KMS-11 (cell line): ENCODE data around the gene PTRHD1.
"Not testable (repeated sequence)": the region's sequence is repeated elsewhere in the genome, so short reads cannot be mapped to it uniquely, and the experiment has no call there.

Experiments
- H2AFZ ChIP-seq: fragments of 200-600 bp; sonication (generic); 2 replicates; pipeline ENCODE4 v1.6.1; 2016; ENCODE audit warnings: antibody characterized with exemption, mixed run types, low read depth
- H3K27ac ChIP-seq: fragments of 200-600 bp; sonication (generic); 2 replicates; pipeline ENCODE4 v1.6.1; 2016; ENCODE audit warnings: mild to moderate bottlenecking, mixed run types
- H3K27me3 ChIP-seq: fragments of 200-600 bp; sonication (generic); 2 replicates; pipeline ENCODE4 v1.6.1; 2017; ENCODE audit warnings: mild to moderate bottlenecking, low read depth, mixed run types, moderate library complexity; ENCODE audit not compliant: insufficient read depth
- H3K36me3 ChIP-seq: fragments of 200-600 bp; sonication (generic); 2 replicates; pipeline ENCODE4 v1.6.1; 2017; ENCODE audit warnings: mild to moderate bottlenecking, mixed run types; ENCODE audit not compliant: insufficient read depth
- H3K4me1 ChIP-seq: fragments of 200-600 bp; sonication (generic); 2 replicates; pipeline ENCODE4 v1.6.1; 2016; ENCODE audit warnings: mild to moderate bottlenecking, low read depth, mixed run types; ENCODE audit not compliant: poor library complexity, severe bottlenecking
- H3K4me2 ChIP-seq: fragments of 200-600 bp; sonication (generic); 2 replicates; pipeline ENCODE4 v1.7.0; 2016; ENCODE audit warnings: mild to moderate bottlenecking, mixed run types
- H3K4me3 ChIP-seq: fragments of 200-600 bp; sonication (generic); IDR thresholded peaks from 2 replicates; pipeline ENCODE4 v1.6.1; 2017; ENCODE audit warnings: low read depth, low read length, mixed read lengths; ENCODE audit not compliant: insufficient read depth
- H3K79me2 ChIP-seq: fragments of 200-600 bp; sonication (generic); 2 replicates; pipeline ENCODE4 v1.6.1; 2016; ENCODE audit warnings: low read depth, mixed run types; ENCODE audit not compliant: insufficient read depth
- H3K9ac ChIP-seq: fragments of 200-600 bp; sonication (generic); 2 replicates; pipeline ENCODE4 v1.6.1; 2016; ENCODE audit warnings: mild to moderate bottlenecking, mixed run types
- H4K20me1 ChIP-seq: fragments of 200-600 bp; sonication (generic); 2 replicates; pipeline ENCODE4 v1.6.1; 2016; ENCODE audit warnings: mild to moderate bottlenecking, mixed run types; ENCODE audit not compliant: insufficient read depth
- CTCF ChIP-seq: fragments of 200-600 bp; sonication (generic); conservative IDR thresholded peaks from 2 replicates; pipeline ENCODE4 v1.6.1; 2017; ENCODE audit warnings: low read depth, mild to moderate bottlenecking, antibody characterized with exemption, low read length, moderate library complexity, mixed read lengths

PTRHD1 gene

GRCh38 chr2:24836706-24837105 lies 43.5 kb upstream of the PTRHD1 start:
- Histone ChIP-seq H3K9ac (no peak overlapping the region), H3K4me2 (no peak overlapping the region), H3K4me3 (no peak overlapping the region), H3K79me2 (no peaks in the 10 kb centered on the region), H4K20me1 (no peaks in the 10 kb centered on the region), H3K27ac (no peak overlapping the region), H3K27me3 (no peaks in the 10 kb centered on the region), H2AFZ (no peak overlapping the region), H3K36me3 (no peaks in the 10 kb centered on the region), H3K4me1 (no peaks in the 10 kb centered on the region)
- no peak for TF ChIP-seq CTCF

GRCh38 chr2:24836206-24836605 lies 43.0 kb upstream of the PTRHD1 start:
- no peak overlapping the region for H3K4me2 ChIP-seq
- no peak overlapping the region for H3K4me3 ChIP-seq
- TF ChIP-seq CTCF = no peak
- no peaks in the 10 kb centered on the region for H3K27me3 ChIP-seq
- no peak overlapping the region for H3K27ac ChIP-seq
- H4K20me1 ChIP-seq = no peaks in the 10 kb centered on the region
- H3K36me3 ChIP-seq = no peaks in the 10 kb centered on the region
- no peak overlapping the region for H3K9ac ChIP-seq
- no peak overlapping the region for H2AFZ ChIP-seq
- H3K79me2 ChIP-seq = no peaks in the 10 kb centered on the region
- no peaks in the 10 kb centered on the region for H3K4me1 ChIP-seq

- not testable (repeated sequence) for H3K27me3 ChIP-seq, H4K20me1 ChIP-seq, H3K79me2 ChIP-seq, H2AFZ ChIP-seq, H3K4me1 ChIP-seq, H3K9ac ChIP-seq, H3K27ac ChIP-seq, H3K36me3 ChIP-seq, H3K4me2 ChIP-seq, H3K4me3 ChIP-seq
Observed at GRCh38 chr2:24835411-24835810, 42.2 kb upstream of the PTRHD1 start.

GRCh38 chr2:24834733-24835395 lies 41.7 kb upstream of the PTRHD1 start:
- H3K9ac ChIP-seq = no peak overlapping the region
- H3K36me3 ChIP-seq = no peaks in the 10 kb centered on the region
- TF ChIP-seq CTCF = no peak
- no peaks in the 10 kb centered on the region for H3K27me3 ChIP-seq
- H3K79me2 ChIP-seq = no peaks in the 10 kb centered on the region
- H3K4me3 ChIP-seq = no peak overlapping the region
- no peaks in the 10 kb centered on the region for H4K20me1 ChIP-seq
- H3K4me2 ChIP-seq = no peak overlapping the region
- H3K4me1 ChIP-seq = no peaks in the 10 kb centered on the region
- no peak overlapping the region for H3K27ac ChIP-seq
- H2AFZ ChIP-seq = no peak overlapping the region

- no peak overlapping the region for H3K4me2 ChIP-seq
- no peaks in the 10 kb centered on the region for H3K4me1 ChIP-seq
- H3K79me2 ChIP-seq = no peaks in the 10 kb centered on the region
- H3K9ac ChIP-seq = no peak overlapping the region
- no peaks in the 10 kb centered on the region for H3K36me3 ChIP-seq
- no peaks in the 10 kb centered on the region for H3K27me3 ChIP-seq
- no peak overlapping the region for H3K4me3 ChIP-seq
- no peak overlapping the region for H2AFZ ChIP-seq
- no peak for TF ChIP-seq CTCF
- H3K27ac ChIP-seq = no peak overlapping the region
- H4K20me1 ChIP-seq = no peaks in the 10 kb centered on the region
Observed at GRCh38 chr2:24833821-24834732, 40.9 kb upstream of the PTRHD1 start.
